K562 (cell line): Measurements from ENCODE around the gene EFHC1. TPM values are rescaled to one million over a fixed set of nuclear protein-coding genes. Genes with fewer than 3 reads are reported as not detected.

Experiments
- EGR1 ChIP-seq: fragments of 450-650 bp; conservative IDR thresholded peaks from 2 replicates; pipeline ENCODE4 v1.6.1; 2017; ENCODE audit warnings: mild to moderate bottlenecking
- KLF16 ChIP-seq: IDR thresholded peaks from 2 replicates; pipeline ENCODE4 v1.6.1; 2016; ENCODE audit warnings: antibody characterized with exemption
- NFIC ChIP-seq: fragments of 450-650 bp; IDR thresholded peaks from 2 replicates; pipeline ENCODE4 v1.6.1; 2017; ENCODE audit warnings: mild to moderate bottlenecking, inconsistent platforms
- ZNF184 ChIP-seq: sonication (generic); formaldehyde crosslinking; IDR thresholded peaks from 2 replicates; pipeline ENCODE4 v1.5.0; 2020; ENCODE audit warnings: missing genetic modification reagents
- polyA plus RNA-seq, 8 experiments: library from polyadenylated mRNA; depleted of rRNA in 4 of 8; stranded (reverse) in 5 of 8; unstranded in 3 of 8; fragments of >200 nt; fragmentation: Nextera tagmentation in 2 of 8; fragmentation: Illumina TruSeq in 1 of 8; extraction: Ambion mirVana in 2 of 8; extraction: Trizol in 1 of 8; gene quantifications; 2 replicates each; pipeline versions ENCODE4 v1.2.1 to v1.2.3, GENCODE V29; 2011 to 2014; ENCODE audit warnings: inconsistent platforms in 1 of 8, missing spikeins in 1 of 8
- total RNA-seq, 7 experiments: library from RNA; depleted of rRNA in 6 of 7; stranded (reverse); fragments of >200 nt in 6 of 7; fragmentation: Illumina TruSeq in 2 of 7; extraction: Trizol in 2 of 7; gene quantifications; 2 replicates each; pipeline versions ENCODE4 v1.2.1 to v1.2.3, GENCODE V29; 2011 to 2021; ENCODE audit warnings: low replicate concordance in 1 of 7
- TF ChIP-seq, protein P1 (sequence below), 2 experiments: fragments of 450-650 bp in 1 of 2; sonication (generic) in 1 of 2; formaldehyde crosslinking in 1 of 2; IDR thresholded peaks; 2 replicates each; pipeline versions ENCODE4 v1.7.1 to v1.9.0; 2016 to 2022; ENCODE audit warnings: inconsistent platforms in 1 of 2, mild to moderate bottlenecking in 1 of 2, missing genetic modification reagents in 1 of 2

Gene EFHC1
- total and polyA plus RNA-seq, 9 of the 15 experiments (the other 6 are each of a cell fraction or from before 2014, with no cell fraction given) = 9.5 to 31.0 (median 14.9) TPM

DNA sequence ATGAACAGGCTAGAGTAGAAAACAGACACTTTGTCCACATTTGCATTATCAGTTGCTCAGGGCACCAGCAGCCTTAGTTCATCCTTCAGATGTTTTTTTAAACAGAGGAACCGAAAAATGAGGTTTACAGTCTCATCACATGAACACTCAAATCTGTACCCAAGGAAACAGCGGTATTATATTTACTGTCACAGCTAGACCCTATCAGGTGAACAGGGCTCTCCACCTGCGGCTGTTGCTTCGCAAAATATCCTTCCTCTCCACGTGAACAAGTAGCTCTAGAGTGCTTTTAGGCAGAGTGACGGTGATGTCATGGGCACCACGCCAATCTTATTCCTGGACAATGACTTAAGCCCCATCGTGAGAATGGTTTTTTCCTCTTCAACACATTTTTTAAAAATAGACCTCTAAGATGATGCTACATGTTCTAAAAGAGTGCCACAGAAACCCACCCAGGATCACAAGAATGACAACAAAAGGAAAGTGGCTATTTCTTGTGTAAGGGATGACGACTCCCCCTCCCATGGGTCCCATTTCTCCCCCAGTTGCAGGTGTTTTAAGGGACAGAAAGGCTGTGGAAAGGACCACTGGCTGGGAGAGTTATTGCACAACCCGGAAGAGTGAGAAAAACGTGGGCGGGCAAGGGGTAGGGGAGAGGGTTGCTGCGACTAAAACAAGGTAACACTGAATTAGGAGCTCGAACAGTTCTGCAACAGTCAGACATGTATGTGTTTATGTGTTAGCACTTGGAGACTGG, 77.7 kb downstream of the EFHC1 start (continued):
- TF ChIP-seq EGR1 = peak; percentile 71
- no peak for TF ChIP-seq ZNF184 (CRISPR knock-in tag)
- peak; percentile 50; the same call in 1 of the 2 replicates for TF ChIP-seq NFIC
- TF ChIP-seq, protein P1, sequence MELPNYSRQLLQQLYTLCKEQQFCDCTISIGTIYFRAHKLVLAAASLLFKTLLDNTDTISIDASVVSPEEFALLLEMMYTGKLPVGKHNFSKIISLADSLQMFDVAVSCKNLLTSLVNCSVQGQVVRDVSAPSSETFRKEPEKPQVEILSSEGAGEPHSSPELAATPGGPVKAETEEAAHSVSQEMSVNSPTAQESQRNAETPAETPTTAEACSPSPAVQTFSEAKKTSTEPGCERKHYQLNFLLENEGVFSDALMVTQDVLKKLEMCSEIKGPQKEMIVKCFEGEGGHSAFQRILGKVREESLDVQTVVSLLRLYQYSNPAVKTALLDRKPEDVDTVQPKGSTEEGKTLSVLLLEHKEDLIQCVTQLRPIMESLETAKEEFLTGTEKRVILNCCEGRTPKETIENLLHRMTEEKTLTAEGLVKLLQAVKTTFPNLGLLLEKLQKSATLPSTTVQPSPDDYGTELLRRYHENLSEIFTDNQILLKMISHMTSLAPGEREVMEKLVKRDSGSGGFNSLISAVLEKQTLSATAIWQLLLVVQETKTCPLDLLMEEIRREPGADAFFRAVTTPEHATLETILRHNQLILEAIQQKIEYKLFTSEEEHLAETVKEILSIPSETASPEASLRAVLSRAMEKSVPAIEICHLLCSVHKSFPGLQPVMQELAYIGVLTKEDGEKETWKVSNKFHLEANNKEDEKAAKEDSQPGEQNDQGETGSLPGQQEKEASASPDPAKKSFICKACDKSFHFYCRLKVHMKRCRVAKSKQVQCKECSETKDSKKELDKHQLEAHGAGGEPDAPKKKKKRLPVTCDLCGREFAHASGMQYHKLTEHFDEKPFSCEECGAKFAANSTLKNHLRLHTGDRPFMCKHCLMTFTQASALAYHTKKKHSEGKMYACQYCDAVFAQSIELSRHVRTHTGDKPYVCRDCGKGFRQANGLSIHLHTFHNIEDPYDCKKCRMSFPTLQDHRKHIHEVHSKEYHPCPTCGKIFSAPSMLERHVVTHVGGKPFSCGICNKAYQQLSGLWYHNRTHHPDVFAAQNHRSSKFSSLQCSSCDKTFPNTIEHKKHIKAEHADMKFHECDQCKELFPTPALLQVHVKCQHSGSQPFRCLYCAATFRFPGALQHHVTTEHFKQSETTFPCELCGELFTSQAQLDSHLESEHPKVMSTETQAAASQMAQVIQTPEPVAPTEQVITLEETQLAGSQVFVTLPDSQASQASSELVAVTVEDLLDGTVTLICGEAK (IDR thresholded peaks at IDR 0.05) = no peak
- TF ChIP-seq, protein P1 (CRISPR knock-in tag; IDR thresholded peaks at IDR 0.05) = no peak
- no peak for TF ChIP-seq KLF16
